ENCODE results near the gene CORO7.

Gene CORO7

GRCh38 chr16:4349332-4349731 is 67.1 kb downstream of the CORO7 start:
- no peak for TF ChIP-seq ZFX (IDR thresholded peaks at IDR 0.05; ENCODE audit: borderline replicate concordance)
- no peak overlapping the region for H3K27ac ChIP-seq

- no peak for TF ChIP-seq CTCF (IDR thresholded peaks at IDR 0.05)
- no peak for TF ChIP-seq ZFX (IDR thresholded peaks at IDR 0.05; ENCODE audit: borderline replicate concordance)
- H3K27ac ChIP-seq, result no peak overlapping the region; the same call in 1 of the 2 replicates
Observed at GRCh38 chr16:4347765-4348509, 68.5 kb downstream of the CORO7 start.

GRCh38 chr16:4347010-4347409 is 69.4 kb downstream of the CORO7 start:
- H3K27ac ChIP-seq, result peak overlapping the region; percentile 53; the same call in 1 of the 2 replicates
- TF ChIP-seq ZFX (IDR thresholded peaks at IDR 0.05; ENCODE audit: borderline replicate concordance), result no peak

GRCh38 chr16:4345836-4346781 is 70.3 kb downstream of the CORO7 start:
- TF ChIP-seq ZFX (IDR thresholded peaks at IDR 0.05; ENCODE audit: borderline replicate concordance), result no peak
- TF ChIP-seq CTCF (IDR thresholded peaks at IDR 0.05), result no peak
- peak overlapping the region; percentile 53 for H3K27ac ChIP-seq

- no peak for TF ChIP-seq ZFX (IDR thresholded peaks at IDR 0.05; ENCODE audit: borderline replicate concordance)
- no peak for TF ChIP-seq CTCF (IDR thresholded peaks at IDR 0.05)
- H3K27ac ChIP-seq, result peak overlapping the region; percentile 53
Observed at GRCh38 chr16:4344983-4345835, 71.2 kb downstream of the CORO7 start.

- H3K27ac ChIP-seq, result peak overlapping the region; percentile 53
Observed at GRCh38 chr16:4344300-4344982, 72.0 kb downstream of the CORO7 start.

- no peak overlapping the region for H3K27ac ChIP-seq
- TF ChIP-seq ZFX (IDR thresholded peaks at IDR 0.05; ENCODE audit: borderline replicate concordance) (no peak), CTCF (IDR thresholded peaks at IDR 0.05) (no peak)
Observed at GRCh38 chr16:4342866-4343744, 73.3 kb downstream of the CORO7 start.
